Fibroblast of peridontal ligament (primary cell): Measurements from ENCODE around the gene MYBPHL.
A peak's percentile ranks its signal among the peaks of the same experiment; 100 is the strongest.

Experiments used
- DNase-seq: peaks from one replicate; pipeline ENCODE4 v3.0.0-alpha.2; 2010; ENCODE audit errors: extremely low read depth

The MYBPHL gene

GRCh38 chr1:109306832-109307273 lies at the start of gene MYBPHL:
Gene MYBPHL, minus strand, starts transcription at chr1:109307011. Its CDS starts 20 bp downstream, at chr1:109306991.
- no peak for DNase-seq

GRCh38 chr1:109356505-109356904 lies 49.7 kb upstream of the MYBPHL start:
- DNase-seq: peak; percentile 23

- DNase-seq: no peak
These were observed 48.1 kb upstream of the MYBPHL start for GRCh38 chr1:109354929-109355328.

- no peak for DNase-seq
These were observed 44.6 kb upstream of the MYBPHL start for GRCh38 chr1:109351457-109351856.

GRCh38 chr1:109350655-109351054 lies 43.8 kb upstream of the MYBPHL start:
- DNase-seq: no peak

GRCh38 chr1:109350182-109350581 lies 43.4 kb upstream of the MYBPHL start:
- DNase-seq: no peak

- DNase-seq: no peak
These were observed 40.7 kb upstream of the MYBPHL start for GRCh38 chr1:109347511-109347910.

- DNase-seq: no peak
These were observed 35.4 kb upstream of the MYBPHL start for GRCh38 chr1:109341944-109342930.

- no peak for DNase-seq
These were observed 31.8 kb upstream of the MYBPHL start for GRCh38 chr1:109338608-109339007.

GRCh38 chr1:109338091-109338490 lies 31.3 kb upstream of the MYBPHL start:
- DNase-seq: no peak

- no peak for DNase-seq
These were observed 28.3 kb upstream of the MYBPHL start for GRCh38 chr1:109335091-109335490.

- no peak for DNase-seq
These were observed 24.3 kb upstream of the MYBPHL start for GRCh38 chr1:109331113-109331512.

- no peak for DNase-seq
These were observed 20.5 kb upstream of the MYBPHL start for GRCh38 chr1:109327285-109327684.

GRCh38 chr1:109322974-109323373 lies 16.2 kb upstream of the MYBPHL start:
- DNase-seq: no peak

GRCh38 chr1:109319114-109319513 lies 12.3 kb upstream of the MYBPHL start:
- DNase-seq: no peak

GRCh38 chr1:109316506-109316905 lies 9.7 kb upstream of the MYBPHL start:
- no peak for DNase-seq

GRCh38 chr1:109315288-109315687 lies 8.5 kb upstream of the MYBPHL start:
- DNase-seq: no peak

GRCh38 chr1:109314795-109315194 lies 8.0 kb upstream of the MYBPHL start:
- peak; percentile 78 for DNase-seq

- DNase-seq: peak; percentile 14
These were observed 6.4 kb upstream of the MYBPHL start for GRCh38 chr1:109312978-109313775.

- DNase-seq: no peak
These were observed 5.4 kb upstream of the MYBPHL start for GRCh38 chr1:109312246-109312645.

GRCh38 chr1:109309347-109309746 lies 2.5 kb upstream of the MYBPHL start:
- DNase-seq: peak; percentile 35

- no peak for DNase-seq
These were observed 637 bp upstream of the MYBPHL start for GRCh38 chr1:109307274-109308021.
